GM23338 (cell line): ENCODE results near the gene FAM53A. TPM values are rescaled to one million over a fixed set of nuclear protein-coding genes. Genes with fewer than 3 reads are reported as not detected.

ENCODE experiments used
- ATAC-seq: fragments of 200-7000 bp; cut with Tn5 transposase; 3 replicates; pipeline ENCODE4 v1.9.1; 2020
- DNase-seq: peaks from one replicate; pipeline ENCODE4 v3.0.0-alpha.2; 2015; ENCODE audit warnings: low spot score
- H2AFZ ChIP-seq: fragments of 200-600 bp; sonication (generic); 2 replicates; pipeline ENCODE4 v1.8.0; 2016; ENCODE audit warnings: antibody characterized with exemption, mild to moderate bottlenecking, moderate library complexity
- H3F3A ChIP-seq: fragments of 200-600 bp; sonication (generic); replicated peaks from 2 replicates; pipeline ENCODE4 v1.8.0; 2017; ENCODE audit warnings: antibody characterized with exemption, mixed run types, low read depth
- H3K27ac ChIP-seq: fragments of 200-600 bp; sonication (generic); 2 replicates; pipeline ENCODE4 v1.6.1; 2016; ENCODE audit warnings: low read depth
- H3K27me3 ChIP-seq: fragments of 200-600 bp; sonication (generic); 2 replicates; pipeline ENCODE4 v1.8.0; 2016; ENCODE audit warnings: mild to moderate bottlenecking, mixed run types, moderate library complexity; ENCODE audit not compliant: insufficient read depth
- H3K36me3 ChIP-seq: fragments of 200-600 bp; sonication (generic); 2 replicates; pipeline ENCODE4 v1.8.0; 2016; ENCODE audit warnings: mild to moderate bottlenecking; ENCODE audit not compliant: insufficient read depth
- H3K4me1 ChIP-seq: fragments of 200-600 bp; sonication (generic); 2 replicates; pipeline ENCODE4 v1.8.0; 2016; ENCODE audit warnings: mild to moderate bottlenecking, moderate library complexity; ENCODE audit not compliant: insufficient read depth
- H3K4me2 ChIP-seq: fragments of 200-600 bp; sonication (generic); 2 replicates; pipeline ENCODE4 v1.7.1; 2017; ENCODE audit warnings: mixed run types
- H3K4me3 ChIP-seq: fragments of 200-600 bp; sonication (generic); 2 replicates; pipeline ENCODE4 v1.6.1; 2016; ENCODE audit warnings: mixed run types
- H3K79me2 ChIP-seq: fragments of 200-600 bp; sonication (generic); replicated peaks from 2 replicates; pipeline ENCODE4 v1.8.0; 2017; ENCODE audit warnings: mild to moderate bottlenecking; ENCODE audit not compliant: insufficient read depth
- H3K9me2 ChIP-seq: fragments of 200-600 bp; sonication (generic); 2 replicates; pipeline ENCODE4 v1.8.0; 2017; ENCODE audit not compliant: insufficient read depth
- H4K20me1 ChIP-seq: fragments of 200-600 bp; sonication (generic); replicated peaks from 2 replicates; pipeline ENCODE4 v1.8.0; 2017; ENCODE audit warnings: mild to moderate bottlenecking; ENCODE audit not compliant: insufficient read depth
- H3K27ac Mint-ChIP-seq: 2 replicates; pipeline ENCODE4 v1.8.0; 2020; ENCODE audit warnings: inconsistent platforms, mild to moderate bottlenecking, moderate library complexity, mixed read lengths
- H3K27me3 Mint-ChIP-seq: 3 replicates; pipeline ENCODE4 v1.8.0; 2022; ENCODE audit warnings: low read depth, mild to moderate bottlenecking, moderate library complexity, mixed read lengths, inconsistent platforms; ENCODE audit not compliant: insufficient read depth, poor library complexity
- H3K36me3 Mint-ChIP-seq: 3 replicates; pipeline ENCODE4 v1.8.0; 2021; ENCODE audit warnings: low read depth, mild to moderate bottlenecking, inconsistent platforms, moderate library complexity, mixed read lengths
- H3K4me1 Mint-ChIP-seq: 3 replicates; pipeline ENCODE4 v1.8.0; 2020; ENCODE audit warnings: mild to moderate bottlenecking, inconsistent platforms, mixed read lengths
- H3K4me3 Mint-ChIP-seq: 3 replicates; pipeline ENCODE4 v1.8.0; 2021; ENCODE audit warnings: moderate library complexity, mild to moderate bottlenecking, inconsistent platforms, mixed read lengths
- H3K9me3 Mint-ChIP-seq: 3 replicates; pipeline ENCODE4 v1.8.0; 2020; ENCODE audit warnings: moderate library complexity, mild to moderate bottlenecking, inconsistent platforms, mixed read lengths
- CREB1 ChIP-seq: fragments of 250-450 bp; sonication (Bioruptor Pico); IDR thresholded peaks from 2 replicates; pipeline ENCODE4 v1.5.0; 2020; ENCODE audit warnings: low read depth, mild to moderate bottlenecking, moderate library complexity
- CTCF ChIP-seq, 2 experiments: fragments of 200-600 bp in 1 of 2; sonication (generic) in 1 of 2; conservative IDR thresholded peaks; 2 replicates each; pipeline versions ENCODE4 v1.5.1 to v1.6.1; 2016 to 2017; ENCODE audit warnings: antibody characterized with exemption in 2 of 2, low read depth in 2 of 2, mild to moderate bottlenecking in 2 of 2, moderate library complexity in 1 of 2
- ETS1 ChIP-seq: IDR thresholded peaks from 2 replicates; pipeline ENCODE4 v1.6.1; 2016; ENCODE audit warnings: antibody characterized with exemption
- EZH2 ChIP-seq: fragments of 200-600 bp; sonication (generic); IDR thresholded peaks from one replicate; pipeline ENCODE4 v1.8.0; 2017; ENCODE audit warnings: antibody characterized with exemption, mild to moderate bottlenecking, low read depth; ENCODE audit not compliant: unreplicated experiment
- EZH2phosphoT487 ChIP-seq: fragments of 200-600 bp; sonication (generic); IDR thresholded peaks from one replicate; pipeline ENCODE4 v1.8.1; 2018; ENCODE audit warnings: antibody characterized with exemption; ENCODE audit not compliant: unreplicated experiment
- JUNB ChIP-seq: IDR thresholded peaks from one replicate; pipeline ENCODE4 v1.6.1; 2016; ENCODE audit warnings: antibody characterized with exemption; ENCODE audit not compliant: unreplicated experiment
- NANOG ChIP-seq: IDR thresholded peaks from 2 replicates; pipeline ENCODE4 v1.6.1; 2016; ENCODE audit warnings: antibody characterized with exemption, borderline replicate concordance
- POLR2AphosphoS5 ChIP-seq: IDR thresholded peaks from 2 replicates; pipeline ENCODE4 v1.6.1; 2016; ENCODE audit warnings: antibody characterized with exemption, low read depth
- REST ChIP-seq: IDR thresholded peaks from one replicate; pipeline ENCODE4 v1.6.1; 2018; ENCODE audit warnings: antibody characterized with exemption; ENCODE audit not compliant: unreplicated experiment
- STAT1 ChIP-seq: IDR thresholded peaks from one replicate; pipeline ENCODE4 v1.6.1; 2016; ENCODE audit warnings: antibody characterized with exemption; ENCODE audit not compliant: unreplicated experiment
- ZNF114 ChIP-seq: fragments of 250-450 bp; sonication (Bioruptor Pico); IDR thresholded peaks from 2 replicates; pipeline ENCODE4 v1.5.0; 2020; ENCODE audit warnings: mild to moderate bottlenecking, moderate library complexity
- ZNF331 ChIP-seq: fragments of 250-450 bp; sonication (Bioruptor Pico); IDR thresholded peaks from 2 replicates; pipeline ENCODE4 v1.5.0; 2020; ENCODE audit warnings: low read depth, mild to moderate bottlenecking, moderate library complexity
- polyA plus RNA-seq: library from polyadenylated mRNA; unstranded; fragments of >200 nt; fragmentation: Nextera tagmentation; extraction: Ambion mirVana; gene quantifications from 2 replicates; pipeline ENCODE4 v1.2.1, GENCODE V29; 2016
- total RNA-seq: library from RNA; depleted of rRNA; stranded (reverse); fragments of >200 nt; shearing (Covaris generic); gene quantifications from 2 replicates; pipeline ENCODE4 v1.2.3, GENCODE V29; 2014
- TF ChIP-seq, protein P1 (sequence below): fragments of 250-450 bp; sonication (Bioruptor Pico); IDR thresholded peaks from 2 replicates; pipeline ENCODE4 v1.5.0; 2020; ENCODE audit warnings: mild to moderate bottlenecking, moderate library complexity

The FAM53A gene
- total and polyA plus RNA-seq, 2 experiments from 2014 or later: 1.1 to 3.1 TPM

- Mint-ChIP-seq H3K4me3 (peak overlapping the region; percentile 42; the same call in 1 of the 3 replicates), H3K9me3 (peaks cover under 1% of the 10 kb centered on the region; the same call in 1 of the 3 replicates), H3K4me1 (peaks cover 8% of the 10 kb centered on the region), H3K27ac (no peak overlapping the region), H3K27me3 (peaks cover 9% of the 10 kb centered on the region), H3K36me3 (peaks cover under 1% of the 10 kb centered on the region; the same call in 2 of the 3 replicates)
- ATAC-seq: peak; percentile 82
- Histone ChIP-seq H3K27ac (no peak overlapping the region), H4K20me1 (no peaks in the 10 kb centered on the region), H3K27me3 (no peaks in the 10 kb centered on the region), H3K36me3 (no peaks in the 10 kb centered on the region), H3K9me2 (no peaks in the 10 kb centered on the region), H3K4me2 (no peak overlapping the region), H3K4me1 (no peaks in the 10 kb centered on the region), H3F3A (no peaks in the 10 kb centered on the region), H3K79me2 (no peaks in the 10 kb centered on the region), H2AFZ (peak overlapping the region; percentile 66), H3K4me3 (no peak overlapping the region)
- TF ChIP-seq EZH2 (no peak), JUNB (no peak), ZNF114 (no peak), EZH2phosphoT487 (no peak), REST (no peak), CREB1 (CRISPR knock-in tag) (no peak), ZNF331 (CRISPR knock-in tag) (no peak), POLR2AphosphoS5 (no peak), STAT1 (no peak), CTCF (conservative IDR thresholded peaks at IDR 0.05; ENCODE audit: low read depth in 2 of 2) (no peak), ETS1 (no peak), NANOG (no peak)
- TF ChIP-seq, protein P1, sequence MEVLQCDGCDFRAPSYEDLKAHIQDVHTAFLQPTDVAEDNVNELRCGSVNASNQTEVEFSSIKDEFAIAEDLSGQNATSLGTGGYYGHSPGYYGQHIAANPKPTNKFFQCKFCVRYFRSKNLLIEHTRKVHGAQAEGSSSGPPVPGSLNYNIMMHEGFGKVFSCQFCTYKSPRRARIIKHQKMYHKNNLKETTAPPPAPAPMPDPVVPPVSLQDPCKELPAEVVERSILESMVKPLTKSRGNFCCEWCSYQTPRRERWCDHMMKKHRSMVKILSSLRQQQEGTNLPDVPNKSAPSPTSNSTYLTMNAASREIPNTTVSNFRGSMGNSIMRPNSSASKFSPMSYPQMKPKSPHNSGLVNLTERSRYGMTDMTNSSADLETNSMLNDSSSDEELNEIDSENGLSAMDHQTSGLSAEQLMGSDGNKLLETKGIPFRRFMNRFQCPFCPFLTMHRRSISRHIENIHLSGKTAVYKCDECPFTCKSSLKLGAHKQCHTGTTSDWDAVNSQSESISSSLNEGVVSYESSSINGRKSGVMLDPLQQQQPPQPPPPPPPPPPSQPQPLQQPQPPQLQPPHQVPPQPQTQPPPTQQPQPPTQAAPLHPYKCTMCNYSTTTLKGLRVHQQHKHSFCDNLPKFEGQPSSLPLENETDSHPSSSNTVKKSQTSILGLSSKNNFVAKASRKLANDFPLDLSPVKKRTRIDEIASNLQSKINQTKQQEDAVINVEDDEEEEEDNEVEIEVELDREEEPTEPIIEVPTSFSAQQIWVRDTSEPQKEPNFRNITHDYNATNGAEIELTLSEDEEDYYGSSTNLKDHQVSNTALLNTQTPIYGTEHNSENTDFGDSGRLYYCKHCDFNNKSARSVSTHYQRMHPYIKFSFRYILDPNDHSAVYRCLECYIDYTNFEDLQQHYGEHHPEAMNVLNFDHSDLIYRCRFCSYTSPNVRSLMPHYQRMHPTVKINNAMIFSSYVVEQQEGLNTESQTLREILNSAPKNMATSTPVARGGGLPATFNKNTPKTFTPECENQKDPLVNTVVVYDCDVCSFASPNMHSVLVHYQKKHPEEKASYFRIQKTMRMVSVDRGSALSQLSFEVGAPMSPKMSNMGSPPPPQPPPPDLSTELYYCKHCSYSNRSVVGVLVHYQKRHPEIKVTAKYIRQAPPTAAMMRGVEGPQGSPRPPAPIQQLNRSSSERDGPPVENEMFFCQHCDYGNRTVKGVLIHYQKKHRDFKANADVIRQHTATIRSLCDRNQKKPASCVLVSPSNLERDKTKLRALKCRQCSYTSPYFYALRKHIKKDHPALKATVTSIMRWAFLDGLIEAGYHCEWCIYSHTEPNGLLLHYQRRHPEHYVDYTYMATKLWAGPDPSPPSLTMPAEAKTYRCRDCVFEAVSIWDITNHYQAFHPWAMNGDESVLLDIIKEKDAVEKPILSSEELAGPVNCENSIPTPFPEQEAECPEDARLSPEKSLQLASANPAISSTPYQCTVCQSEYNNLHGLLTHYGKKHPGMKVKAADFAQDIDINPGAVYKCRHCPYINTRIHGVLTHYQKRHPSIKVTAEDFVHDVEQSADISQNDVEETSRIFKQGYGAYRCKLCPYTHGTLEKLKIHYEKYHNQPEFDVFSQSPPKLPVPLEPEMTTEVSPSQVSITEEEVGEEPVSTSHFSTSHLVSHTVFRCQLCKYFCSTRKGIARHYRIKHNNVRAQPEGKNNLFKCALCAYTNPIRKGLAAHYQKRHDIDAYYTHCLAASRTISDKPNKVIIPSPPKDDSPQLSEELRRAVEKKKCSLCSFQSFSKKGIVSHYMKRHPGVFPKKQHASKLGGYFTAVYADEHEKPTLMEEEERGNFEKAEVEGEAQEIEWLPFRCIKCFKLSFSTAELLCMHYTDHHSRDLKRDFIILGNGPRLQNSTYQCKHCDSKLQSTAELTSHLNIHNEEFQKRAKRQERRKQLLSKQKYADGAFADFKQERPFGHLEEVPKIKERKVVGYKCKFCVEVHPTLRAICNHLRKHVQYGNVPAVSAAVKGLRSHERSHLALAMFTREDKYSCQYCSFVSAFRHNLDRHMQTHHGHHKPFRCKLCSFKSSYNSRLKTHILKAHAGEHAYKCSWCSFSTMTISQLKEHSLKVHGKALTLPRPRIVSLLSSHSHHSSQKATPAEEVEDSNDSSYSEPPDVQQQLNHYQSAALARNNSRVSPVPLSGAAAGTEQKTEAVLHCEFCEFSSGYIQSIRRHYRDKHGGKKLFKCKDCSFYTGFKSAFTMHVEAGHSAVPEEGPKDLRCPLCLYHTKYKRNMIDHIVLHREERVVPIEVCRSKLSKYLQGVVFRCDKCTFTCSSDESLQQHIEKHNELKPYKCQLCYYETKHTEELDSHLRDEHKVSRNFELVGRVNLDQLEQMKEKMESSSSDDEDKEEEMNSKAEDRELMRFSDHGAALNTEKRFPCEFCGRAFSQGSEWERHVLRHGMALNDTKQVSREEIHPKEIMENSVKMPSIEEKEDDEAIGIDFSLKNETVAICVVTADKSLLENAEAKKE: no peak
- peak; percentile 47 for DNase-seq
Observed at GRCh38 chr4:1644891-1645657, 39.0 kb downstream of the FAM53A start.
